Suprapubic skin (tissue), 3 donors: ENCODE results near the gene PLA2G4B.

ENCODE experiments used
- CTCF ChIP-seq, 2 donors: fragments of 200-600 bp in 1 of 2; fragments of 450-650 bp in 1 of 2; sonication (generic) in 1 of 2; IDR thresholded peaks; one replicate each; pipeline ENCODE4 v1.5.1; 2016 to 2019; ENCODE audit warnings: antibody characterized with exemption in 2 of 2, mild to moderate bottlenecking in 1 of 2, moderate library complexity in 1 of 2
- POLR2A ChIP-seq, 2 donors: fragments of 450-650 bp; IDR thresholded peaks; one replicate each; pipeline ENCODE4 v1.6.1; 2017; ENCODE audit warnings: antibody characterized with exemption in 2 of 2, mild to moderate bottlenecking in 2 of 2, moderate library complexity in 2 of 2

GRCh38 chr15:41823502-41823901, 15.1 kb upstream of the PLA2G4B start:
- TF ChIP-seq CTCF (IDR thresholded peaks at IDR 0.05) (no peak), POLR2A (IDR thresholded peaks at IDR 0.05) (no peak)
